Adrenal gland (tissue), 5 donors: ENCODE data around the gene CNTN1.

Experiments
- POLR2A ChIP-seq, 2 donors: fragments of 450-650 bp; IDR thresholded peaks; one replicate each; pipeline ENCODE4 v1.6.1; 2017; ENCODE audit warnings: antibody characterized with exemption in 2 of 2, mild to moderate bottlenecking in 2 of 2, moderate library complexity in 1 of 2
- TF ChIP-seq, protein P1 (sequence below), 6 experiments: fragments of 450-650 bp in 4 of 6; fragments of 200-600 bp in 2 of 6; sonication (generic) in 1 of 6; IDR thresholded peaks; 1 replicate in 5 of 6; 2 replicates in 1 of 6; pipeline versions ENCODE4 v1.5.1 to v1.8.0; 2016 to 2021; ENCODE audit warnings: antibody characterized with exemption in 6 of 6, mild to moderate bottlenecking in 2 of 6, moderate library complexity in 1 of 6
- donor health status: DM: no; HTN: no; CAD: no.

DNA sequence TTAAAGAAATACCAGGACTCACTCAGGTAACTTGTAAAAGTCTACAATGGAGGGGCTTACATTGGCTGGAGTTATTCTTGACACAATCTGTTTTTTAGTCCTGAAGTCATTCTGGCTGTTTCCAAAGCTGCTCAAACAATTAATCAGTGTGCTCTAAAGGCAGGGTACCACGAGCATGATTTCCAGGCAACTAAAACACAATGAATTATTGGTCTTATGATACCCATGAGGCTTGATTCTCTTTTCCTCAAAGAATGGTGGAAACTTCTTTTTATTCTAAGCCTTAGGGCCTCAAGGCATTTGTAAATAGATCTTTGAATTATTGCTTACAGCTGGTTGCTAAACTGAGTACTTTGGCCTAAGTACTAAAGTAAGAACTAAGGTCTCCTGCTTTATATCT, 296.1 kb downstream of the CNTN1 start:
- TF ChIP-seq, protein P1, sequence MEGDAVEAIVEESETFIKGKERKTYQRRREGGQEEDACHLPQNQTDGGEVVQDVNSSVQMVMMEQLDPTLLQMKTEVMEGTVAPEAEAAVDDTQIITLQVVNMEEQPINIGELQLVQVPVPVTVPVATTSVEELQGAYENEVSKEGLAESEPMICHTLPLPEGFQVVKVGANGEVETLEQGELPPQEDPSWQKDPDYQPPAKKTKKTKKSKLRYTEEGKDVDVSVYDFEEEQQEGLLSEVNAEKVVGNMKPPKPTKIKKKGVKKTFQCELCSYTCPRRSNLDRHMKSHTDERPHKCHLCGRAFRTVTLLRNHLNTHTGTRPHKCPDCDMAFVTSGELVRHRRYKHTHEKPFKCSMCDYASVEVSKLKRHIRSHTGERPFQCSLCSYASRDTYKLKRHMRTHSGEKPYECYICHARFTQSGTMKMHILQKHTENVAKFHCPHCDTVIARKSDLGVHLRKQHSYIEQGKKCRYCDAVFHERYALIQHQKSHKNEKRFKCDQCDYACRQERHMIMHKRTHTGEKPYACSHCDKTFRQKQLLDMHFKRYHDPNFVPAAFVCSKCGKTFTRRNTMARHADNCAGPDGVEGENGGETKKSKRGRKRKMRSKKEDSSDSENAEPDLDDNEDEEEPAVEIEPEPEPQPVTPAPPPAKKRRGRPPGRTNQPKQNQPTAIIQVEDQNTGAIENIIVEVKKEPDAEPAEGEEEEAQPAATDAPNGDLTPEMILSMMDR (IDR thresholded peaks at IDR 0.05), result no peak
- TF ChIP-seq POLR2A (IDR thresholded peaks at IDR 0.05), result no peak
